Raji (cell line): ENCODE measurements around the gene C17orf67.

ENCODE experiments used
- POLR2A ChIP-seq: IDR thresholded peaks from 2 replicates; pipeline ENCODE4 v1.6.1; 2011; ENCODE audit warnings: low read depth, low read length, control low read depth; ENCODE audit not compliant: insufficient read depth

The C17orf67 gene

GRCh38 chr17:56742601-56743000 lies 91.1 kb downstream of the C17orf67 start:
- no peak for TF ChIP-seq POLR2A
